Activated T-cell treated with anti-CD3 and anti-CD28 coated beads, Interleukin-2, amount 50 U/mL, for 1 hour (primary cell): Measurements from ENCODE around the gene SLC12A4.
A peak's percentile ranks its signal among the peaks of the same experiment; 100 is the strongest.
"Not testable (repeated sequence)": the region's sequence is repeated elsewhere in the genome, so short reads cannot be mapped to it uniquely, and the experiment has no call there.

Source experiments
- DNase-seq: peaks from one replicate; pipeline ENCODE4 v3.0.0-alpha.2; 2020

Gene SLC12A4

DNA sequence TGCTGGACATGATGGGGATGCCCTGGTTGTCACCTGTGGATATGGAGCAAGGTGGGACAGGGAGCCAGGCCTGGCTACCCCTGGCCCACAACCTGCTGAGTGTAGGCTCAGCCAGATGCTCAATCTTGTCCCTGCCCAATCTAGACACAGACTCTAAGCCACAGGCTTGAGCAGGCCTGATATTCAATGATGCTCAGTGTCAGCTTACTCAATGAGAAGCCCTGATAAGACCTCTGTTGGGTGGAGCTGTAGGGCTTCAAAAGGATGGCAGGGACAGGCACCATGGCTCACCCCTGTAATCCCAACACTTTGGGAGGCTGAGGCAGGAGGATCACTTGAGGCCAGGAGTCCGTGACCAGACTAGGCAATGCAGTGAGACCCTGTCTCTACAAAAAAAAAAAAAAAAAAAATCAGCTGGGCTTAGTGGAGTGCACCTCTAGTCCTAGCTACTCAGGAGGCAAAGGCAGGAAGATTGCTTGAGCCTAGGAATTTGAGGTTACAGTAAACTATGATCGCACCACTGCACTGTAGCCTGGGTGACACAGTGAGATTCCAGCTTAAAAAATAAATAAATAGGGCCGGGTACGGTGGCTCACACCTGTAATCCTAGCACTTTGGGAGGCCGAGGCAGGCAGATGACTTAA is 27.9 kb downstream of the SLC12A4 start:
- no peak for DNase-seq

DNA sequence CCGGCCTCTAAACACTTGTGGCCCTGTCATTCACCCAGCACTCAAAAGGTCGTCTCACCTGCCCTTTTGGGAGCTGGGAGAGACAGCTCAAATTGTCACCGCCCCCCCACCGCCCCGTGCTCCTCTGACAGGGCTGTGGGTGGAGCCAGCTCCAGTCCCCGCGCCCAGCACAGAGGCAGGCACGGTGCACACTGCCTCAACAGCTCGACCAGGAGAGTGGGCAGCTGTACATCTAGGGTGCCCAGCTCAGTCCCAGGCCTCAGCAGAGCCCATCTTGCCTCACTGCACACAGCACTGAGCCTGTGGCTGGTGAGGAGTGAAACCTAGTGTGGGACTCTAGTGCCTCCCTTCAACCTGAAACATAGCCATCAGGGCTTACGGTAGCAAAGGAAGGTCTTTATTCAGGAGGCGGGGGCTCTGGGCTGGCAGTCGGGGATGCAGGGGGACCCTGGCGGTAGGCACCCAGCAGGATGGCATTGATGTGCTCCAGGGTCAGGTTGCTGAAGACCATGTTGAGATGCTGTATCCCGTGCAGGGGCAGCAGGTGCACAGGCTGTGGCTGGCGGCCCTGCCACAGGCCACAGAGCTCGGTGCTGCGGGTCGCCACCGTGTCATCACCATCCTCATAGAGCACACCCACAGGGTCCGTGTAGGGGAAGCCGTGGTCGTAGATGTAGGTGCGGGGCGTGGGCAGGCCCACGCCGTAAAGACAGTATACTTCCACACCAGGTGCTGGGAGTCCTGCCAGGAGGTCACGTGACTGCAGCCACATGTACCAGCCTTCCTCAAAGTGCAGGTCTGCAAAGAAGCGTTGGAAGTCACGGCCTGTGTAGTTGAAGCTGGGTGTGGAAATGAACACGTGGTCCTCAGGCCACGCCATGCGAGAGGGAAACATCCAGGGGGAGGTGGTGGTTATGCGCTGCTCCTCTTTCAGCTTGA is 28.7 kb downstream of the SLC12A4 start:
- DNase-seq: peak; percentile 43

DNA sequence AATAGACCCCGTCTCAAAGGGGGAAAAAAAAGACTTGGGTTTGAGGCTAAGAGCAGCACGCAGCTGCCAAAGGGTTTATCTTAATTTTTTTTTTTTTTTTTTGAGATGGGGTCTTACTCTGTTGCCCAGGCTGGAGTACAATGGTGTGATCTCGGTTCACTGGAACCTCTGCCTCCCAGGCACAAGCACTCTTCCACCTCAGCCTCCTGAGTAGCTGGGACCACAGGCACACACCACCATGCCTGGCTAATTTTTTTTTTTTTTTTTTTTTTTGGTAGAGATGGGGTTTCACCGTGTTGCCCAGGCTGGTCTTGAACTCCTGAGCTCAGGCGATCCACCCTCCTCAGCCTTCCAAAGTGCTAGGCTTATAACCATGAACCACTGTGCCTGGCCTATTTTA is 30.7 kb downstream of the SLC12A4 start:
- DNase-seq: not testable (repeated sequence)

- DNase-seq: no peak
These were observed 31.4 kb downstream of the SLC12A4 start for GRCh38 chr16:67936880-67937605.

DNA sequence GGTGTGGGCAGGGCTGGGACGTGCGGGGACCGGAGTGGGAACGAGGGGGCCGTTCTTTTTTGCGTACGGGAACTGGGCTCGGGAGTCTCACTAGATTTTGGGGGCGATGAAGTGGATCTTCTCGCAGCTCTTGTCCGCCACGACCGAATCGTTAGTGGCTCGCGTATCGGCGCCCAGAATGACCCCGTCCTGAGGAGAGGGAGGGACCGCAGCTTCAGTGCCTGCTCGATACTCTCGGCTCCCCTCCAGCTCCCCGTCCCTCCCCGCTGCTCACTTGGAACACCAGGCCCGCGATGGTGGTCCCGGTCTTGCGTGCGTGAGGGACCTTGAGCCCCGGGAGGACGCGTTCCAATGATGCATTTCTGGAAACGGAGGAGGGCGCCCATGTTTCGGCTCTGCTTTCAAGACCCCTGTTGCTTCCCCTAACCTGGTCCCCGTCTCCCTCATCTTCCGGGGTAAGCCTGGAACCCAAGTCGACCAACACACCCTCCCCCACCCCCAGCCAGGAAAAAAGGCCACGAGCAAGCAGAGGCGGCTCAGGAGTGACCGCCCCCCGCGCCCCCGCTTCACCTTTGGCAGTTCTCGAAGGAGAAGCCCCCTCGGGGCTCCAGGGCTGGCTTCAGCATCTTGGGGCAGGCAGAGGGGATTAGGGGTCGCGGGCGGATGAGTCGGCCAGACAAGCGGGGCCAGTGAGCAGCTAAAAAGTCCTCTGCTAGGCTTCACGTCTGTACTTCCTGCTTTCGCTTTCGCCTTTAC is 32.1 kb downstream of the SLC12A4 start, which contains the start of gene PSMB10:
PSMB10 (minus strand) TSS at position 727 of the 756 bp plus-strand sequence; CDS start at position 626, 101 bp downstream.
- peak; percentile 68 for DNase-seq

DNA sequence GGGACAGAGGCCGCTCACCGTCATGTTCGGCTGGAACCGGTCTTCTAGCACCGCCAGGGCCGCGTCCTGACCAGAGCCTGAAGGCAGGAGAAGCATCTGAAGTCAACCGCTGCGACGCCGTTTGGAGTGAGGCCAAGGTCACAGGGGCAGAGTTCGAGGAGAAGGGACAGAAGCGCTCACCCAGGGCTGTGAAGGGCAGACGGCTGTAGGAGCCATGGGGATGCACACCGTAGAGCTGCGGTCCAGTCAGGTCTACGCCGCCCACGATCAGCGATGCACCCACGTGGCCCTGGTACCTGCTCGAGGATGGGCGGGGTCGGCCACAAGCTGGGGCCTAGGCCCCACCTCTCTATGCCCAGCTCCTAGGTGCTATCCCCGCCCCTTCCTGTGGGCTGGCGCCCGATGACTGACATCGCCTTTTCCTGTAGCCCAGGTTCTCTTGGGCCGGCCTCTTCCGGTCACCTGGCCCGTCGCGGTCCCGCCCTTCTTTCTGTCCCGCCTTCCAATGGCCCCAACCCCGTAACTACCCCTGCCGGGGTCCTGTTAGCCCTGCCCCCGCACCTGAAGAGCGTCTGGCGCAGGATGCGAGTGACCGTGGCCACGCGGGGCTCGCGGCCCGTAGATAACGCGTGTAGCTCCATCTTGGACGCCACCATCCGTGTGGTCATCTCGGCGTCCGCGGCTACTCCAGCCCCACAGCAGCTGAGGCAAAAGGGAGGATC is 32.9 kb downstream of the SLC12A4 start:
- peak; percentile 91 for DNase-seq

- no peak for DNase-seq
These were observed 33.4 kb downstream of the SLC12A4 start for GRCh38 chr16:67935101-67935401.

DNA sequence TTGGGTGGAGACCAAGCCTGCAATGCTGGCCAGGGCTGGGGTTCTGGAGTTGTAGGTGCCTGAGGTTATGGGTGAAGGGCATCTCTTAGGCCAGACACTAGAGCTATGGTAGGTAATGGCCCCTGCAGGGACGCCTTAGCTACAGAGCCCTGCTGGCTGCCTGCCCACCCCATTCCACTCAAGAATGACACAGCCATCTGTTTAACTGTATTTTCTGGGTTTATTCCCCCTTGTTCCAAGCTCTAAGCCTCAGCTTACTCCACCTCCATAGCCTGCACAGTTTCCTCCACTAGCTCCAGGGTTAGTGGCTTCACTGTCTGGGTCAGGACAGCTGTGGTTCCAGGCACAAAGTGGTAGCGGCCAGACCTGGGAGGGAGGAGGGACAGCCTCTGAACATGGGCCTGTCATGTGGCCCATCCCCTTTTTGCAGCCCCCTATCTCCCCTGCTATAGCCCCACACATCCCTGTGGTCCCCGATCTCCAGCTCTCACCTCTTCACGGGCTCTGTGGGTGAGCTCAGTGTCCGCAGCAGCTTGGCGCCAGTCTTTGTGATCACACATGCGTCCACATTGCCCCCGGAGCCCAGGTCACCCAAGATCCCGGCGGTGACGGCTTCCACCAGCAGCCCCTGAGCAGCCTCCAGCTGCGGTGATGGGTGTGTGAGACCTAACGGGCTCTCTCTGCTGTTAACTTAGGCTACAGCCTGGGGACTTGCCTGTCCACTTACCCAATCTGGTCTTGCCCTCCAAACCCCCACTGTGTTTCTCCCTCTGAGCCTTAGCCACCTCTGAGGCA is 33.9 kb downstream of the SLC12A4 start:
- no peak for DNase-seq

- no peak for DNase-seq
These were observed 34.6 kb downstream of the SLC12A4 start for GRCh38 chr16:67933805-67934204.

DNA sequence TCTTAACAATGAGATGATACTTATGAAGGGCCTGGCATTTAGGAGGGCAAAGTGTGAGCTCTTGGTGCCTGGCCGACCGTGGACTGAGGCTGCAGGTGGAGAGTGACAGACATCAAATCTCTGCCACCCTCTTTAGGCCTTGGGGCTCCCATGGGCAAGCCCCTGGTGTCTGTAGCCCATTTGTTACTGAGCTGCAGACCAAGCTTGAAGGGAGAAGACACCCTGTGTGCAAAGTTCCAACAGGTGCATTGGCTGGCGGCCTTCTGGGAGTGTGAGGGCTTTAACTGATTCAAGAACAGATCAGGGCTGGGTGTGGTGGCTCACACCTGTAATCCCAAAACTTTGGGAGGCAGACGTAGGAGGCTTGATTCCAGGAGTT is 36.0 kb downstream of the SLC12A4 start:
- DNase-seq: no peak

GRCh38 chr16:67931712-67932461 is 36.5 kb downstream of the SLC12A4 start, which contains the start of gene CTRL:
CTRL (minus strand) TSS chr16:67931862; CDS start chr16:67931852, 10 bp downstream.
- no peak for DNase-seq

DNA sequence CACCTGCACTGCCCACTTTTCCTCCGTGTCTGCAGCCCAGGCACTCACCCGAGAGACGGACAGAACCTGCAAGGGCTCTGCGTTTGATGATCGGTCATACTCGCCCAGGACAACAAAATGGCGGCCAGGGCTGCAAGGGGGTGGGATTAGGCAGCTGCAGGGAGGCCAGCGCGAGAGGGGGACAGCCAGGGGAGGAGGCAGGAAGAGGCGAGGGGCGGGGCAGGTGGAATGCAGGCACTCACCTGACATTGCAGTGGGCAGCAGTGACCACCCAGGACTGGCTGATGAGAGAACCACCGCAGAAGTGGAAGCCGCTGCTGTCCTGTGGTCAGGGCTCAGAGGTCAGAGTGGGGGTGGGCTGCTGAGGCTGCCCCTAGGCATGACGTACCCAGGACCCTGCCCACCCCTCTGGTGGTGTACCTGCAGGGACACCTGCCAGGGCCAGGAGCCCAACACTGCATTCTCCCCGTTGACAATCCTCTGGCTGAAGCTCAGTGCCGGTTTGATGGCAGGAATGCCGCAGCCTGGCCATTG is 37.7 kb downstream of the SLC12A4 start:
- no peak for DNase-seq

DNA sequence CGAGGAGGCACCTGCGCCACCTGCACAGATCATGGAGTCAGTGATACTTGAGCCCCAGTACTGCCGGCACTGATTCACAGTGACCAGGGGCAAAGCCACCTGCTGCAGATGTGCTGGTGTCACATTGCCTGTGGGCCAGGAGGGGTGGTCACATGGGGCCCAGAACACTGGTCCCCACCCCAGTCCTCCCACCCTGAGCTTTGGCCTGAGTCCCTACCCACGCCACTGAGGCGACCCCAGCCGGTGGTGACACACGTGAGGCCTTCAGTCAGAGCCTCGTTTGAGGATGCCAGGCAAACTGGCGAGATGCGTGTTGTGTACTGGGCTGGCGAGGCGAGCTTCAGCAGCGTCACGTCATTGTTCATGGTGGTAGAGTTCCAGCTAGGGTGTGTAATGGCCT is 38.2 kb downstream of the SLC12A4 start:
- DNase-seq: no peak

DNA sequence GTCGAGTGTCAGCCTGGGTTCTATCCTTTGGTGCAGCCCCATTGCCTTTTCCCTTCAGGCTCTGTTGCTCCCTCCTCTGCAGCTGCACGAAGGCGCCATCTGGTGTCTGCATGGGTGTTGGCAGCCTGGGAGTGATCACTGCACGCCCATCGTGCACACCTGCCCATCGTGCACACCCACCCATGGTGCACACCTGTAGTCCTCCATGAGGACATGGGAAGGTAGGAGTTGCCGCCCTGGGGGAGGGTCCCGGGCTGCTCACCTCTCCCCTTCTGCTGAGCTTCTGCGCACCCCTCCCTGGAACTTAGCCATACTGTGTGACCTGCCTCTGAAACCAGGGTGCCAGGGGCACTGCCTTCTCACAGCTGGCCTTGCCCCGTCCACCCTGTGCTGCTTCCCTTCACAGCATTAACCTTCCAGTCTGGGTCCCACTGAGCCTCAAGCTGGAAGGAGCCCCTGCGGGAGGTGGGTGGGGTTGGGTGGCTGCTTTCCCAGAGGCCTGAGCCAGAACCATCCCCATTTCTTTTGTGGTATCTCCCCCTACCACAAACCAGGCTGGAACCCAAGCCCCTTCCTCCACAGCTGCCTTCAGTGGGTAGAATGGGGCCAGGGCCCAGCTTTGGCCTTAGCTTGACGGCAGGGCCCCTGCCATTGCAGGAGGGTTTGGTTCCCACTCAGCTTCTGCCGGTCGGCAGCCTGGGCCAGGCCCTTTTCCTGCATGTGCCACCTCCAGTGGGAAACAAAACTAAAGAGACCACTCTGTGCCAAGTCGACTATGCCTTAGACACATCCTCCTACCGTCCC is 39.7 kb downstream of the SLC12A4 start:
- peak; percentile 78 for DNase-seq

- no peak for DNase-seq
These were observed 40.3 kb downstream of the SLC12A4 start for GRCh38 chr16:67928147-67928546.

- no peak for DNase-seq
These were observed 41.1 kb downstream of the SLC12A4 start for GRCh38 chr16:67927131-67927941.

- no peak for DNase-seq
These were observed 42.2 kb downstream of the SLC12A4 start for GRCh38 chr16:67926181-67926750.
